Neuronal stem cell (in vitro differentiated cells): ENCODE results near the gene HNMT.

Experiments used
- DNase-seq: peaks from one replicate; pipeline ENCODE4 v3.0.0-alpha.2; 2013; ENCODE audit warnings: low spot score
- H2AFZ ChIP-seq: one replicate; pipeline ENCODE4 v1.6.1; 2013; ENCODE audit warnings: mild to moderate bottlenecking, low read length, inconsistent platforms
- H2AK5ac ChIP-seq: 2 replicates; pipeline ENCODE4 v1.6.1; 2013; ENCODE audit warnings: low read depth, mild to moderate bottlenecking, inconsistent platforms, low read length, moderate library complexity, mixed read lengths
- H2BK120ac ChIP-seq: 2 replicates; pipeline ENCODE4 v1.6.1; 2013; ENCODE audit warnings: low read depth, mild to moderate bottlenecking, inconsistent platforms, low read length, moderate library complexity, mixed read lengths
- H2BK12ac ChIP-seq: one replicate; pipeline ENCODE4 v1.6.1; 2013; ENCODE audit warnings: low read length, inconsistent platforms
- H2BK15ac ChIP-seq: 2 replicates; pipeline ENCODE4 v1.6.1; 2013; ENCODE audit warnings: mild to moderate bottlenecking, low read length, inconsistent platforms, mixed read lengths
- H2BK5ac ChIP-seq: one replicate; pipeline ENCODE4 v1.6.1; 2013; ENCODE audit warnings: inconsistent platforms, mild to moderate bottlenecking, low read length, moderate library complexity
- H3K14ac ChIP-seq: one replicate; pipeline ENCODE4 v1.6.1; 2013; ENCODE audit warnings: low read length, inconsistent platforms
- H3K18ac ChIP-seq: 2 replicates; pipeline ENCODE4 v1.6.1; 2013; ENCODE audit warnings: low read length, inconsistent platforms
- H3K23ac ChIP-seq: 2 replicates; pipeline ENCODE4 v1.6.1; 2013; ENCODE audit warnings: low read depth, mild to moderate bottlenecking, mixed read lengths, low read length, inconsistent platforms; ENCODE audit not compliant: poor library complexity
- H3K27ac ChIP-seq: replicated peaks from 3 replicates; pipeline ENCODE4 v1.5.1; 2013; ENCODE audit warnings: low read length, inconsistent platforms
- H3K27me3 ChIP-seq, 3 experiments: 2 replicates each; pipeline ENCODE4 v1.6.1; 2013; ENCODE audit warnings: low read length in 3 of 3, mild to moderate bottlenecking in 2 of 3, inconsistent platforms in 1 of 3, low read depth in 1 of 3, mixed read lengths in 1 of 3, moderate library complexity in 1 of 3; ENCODE audit not compliant: control insufficient read depth in 3 of 3, insufficient read depth in 3 of 3
- H3K36me3 ChIP-seq, 2 donors: replicated peaks in 1 of 2; 2 replicates each; pipeline ENCODE4 v1.6.1; 2013; ENCODE audit warnings: low read length in 2 of 2; ENCODE audit not compliant: control insufficient read depth in 2 of 2, insufficient read depth in 2 of 2
- H3K4ac ChIP-seq: 2 replicates; pipeline ENCODE4 v1.6.1; 2013; ENCODE audit warnings: inconsistent platforms, mild to moderate bottlenecking, low read length, moderate library complexity
- H3K4me1 ChIP-seq, 2 donors: 1 replicate in 1 of 2; 2 replicates in 1 of 2; pipeline ENCODE4 v1.6.1; 2013; ENCODE audit warnings: low read length in 2 of 2, low read depth in 1 of 2; ENCODE audit not compliant: control insufficient read depth in 2 of 2, insufficient read depth in 1 of 2
- H3K4me2 ChIP-seq: one replicate; pipeline ENCODE4 v1.6.1; 2013; ENCODE audit warnings: mild to moderate bottlenecking, low read length, inconsistent platforms; ENCODE audit not compliant: insufficient read depth, poor library complexity, severe bottlenecking
- H3K4me3 ChIP-seq, 2 donors: 2 replicates each; pipeline ENCODE4 v1.5.1; 2013; ENCODE audit warnings: low read length in 2 of 2, mild to moderate bottlenecking in 2 of 2, inconsistent platforms in 1 of 2, moderate library complexity in 1 of 2
- H3K79me1 ChIP-seq: one replicate; pipeline ENCODE4 v1.6.1; 2013; ENCODE audit warnings: low read depth, mild to moderate bottlenecking, inconsistent platforms, low read length, moderate library complexity
- H3K9ac ChIP-seq: one replicate; pipeline ENCODE4 v1.6.1; 2013; ENCODE audit warnings: mild to moderate bottlenecking, low read depth, low read length, inconsistent platforms; ENCODE audit not compliant: poor library complexity
- H3K9me3 ChIP-seq, 2 donors: replicated peaks in 1 of 2; 2 replicates each; pipeline versions ENCODE3 to v1.6.1; 2013; ENCODE audit warnings: low read length in 2 of 2, mild to moderate bottlenecking in 2 of 2, inconsistent platforms in 1 of 2, low read depth in 1 of 2, mixed read lengths in 1 of 2, moderate library complexity in 1 of 2; ENCODE audit not compliant: control insufficient read depth in 2 of 2, insufficient read depth in 1 of 2
- H4K8ac ChIP-seq: one replicate; pipeline ENCODE4 v1.6.1; 2013; ENCODE audit warnings: low read depth, mild to moderate bottlenecking, inconsistent platforms, low read length, moderate library complexity
- H4K91ac ChIP-seq: one replicate; pipeline ENCODE4 v1.6.1; 2013; ENCODE audit warnings: low read length, low read depth, mild to moderate bottlenecking, inconsistent platforms; ENCODE audit not compliant: poor library complexity
- WGBS, 2 donors: extraction: QIAGEN DNeasy Blood & Tissue Kit; methylation state at CpG; one replicate each; pipeline ENCODE4 v1.1.7; 2013; ENCODE audit warnings: missing lambda C conversion rate in 2 of 2, mixed read lengths in 1 of 2; ENCODE audit not compliant: insufficient read length in 2 of 2, insufficient replicate concordance in 1 of 2; ENCODE audit errors: extremely low coverage in 2 of 2; 5-methylcytosine and 5-hydroxymethylcytosine counted together

The HNMT gene

DNA sequence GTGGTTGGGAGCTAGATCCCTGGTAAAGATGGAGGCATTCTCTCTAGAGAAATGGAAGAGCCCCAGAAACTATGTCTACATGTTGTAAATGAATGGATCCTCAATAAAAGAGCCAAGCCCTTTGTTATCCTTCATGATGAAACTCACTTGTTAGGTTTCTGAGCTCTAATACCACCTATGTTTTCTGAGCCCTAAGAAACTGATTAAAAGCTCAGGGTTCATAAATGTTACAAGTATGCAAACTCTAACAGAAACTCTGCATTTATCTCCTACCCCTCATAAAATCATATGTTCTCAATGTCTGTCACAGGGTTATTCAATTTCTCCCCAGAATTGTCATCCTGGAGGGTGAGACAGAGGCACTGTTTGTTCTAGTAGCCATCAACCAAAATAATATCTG lies 18.0 kb upstream of the HNMT start:
- H3K36me3 ChIP-seq, result no peaks in the 10 kb centered on the region
- H3K4ac ChIP-seq, result no peak overlapping the region

DNA sequence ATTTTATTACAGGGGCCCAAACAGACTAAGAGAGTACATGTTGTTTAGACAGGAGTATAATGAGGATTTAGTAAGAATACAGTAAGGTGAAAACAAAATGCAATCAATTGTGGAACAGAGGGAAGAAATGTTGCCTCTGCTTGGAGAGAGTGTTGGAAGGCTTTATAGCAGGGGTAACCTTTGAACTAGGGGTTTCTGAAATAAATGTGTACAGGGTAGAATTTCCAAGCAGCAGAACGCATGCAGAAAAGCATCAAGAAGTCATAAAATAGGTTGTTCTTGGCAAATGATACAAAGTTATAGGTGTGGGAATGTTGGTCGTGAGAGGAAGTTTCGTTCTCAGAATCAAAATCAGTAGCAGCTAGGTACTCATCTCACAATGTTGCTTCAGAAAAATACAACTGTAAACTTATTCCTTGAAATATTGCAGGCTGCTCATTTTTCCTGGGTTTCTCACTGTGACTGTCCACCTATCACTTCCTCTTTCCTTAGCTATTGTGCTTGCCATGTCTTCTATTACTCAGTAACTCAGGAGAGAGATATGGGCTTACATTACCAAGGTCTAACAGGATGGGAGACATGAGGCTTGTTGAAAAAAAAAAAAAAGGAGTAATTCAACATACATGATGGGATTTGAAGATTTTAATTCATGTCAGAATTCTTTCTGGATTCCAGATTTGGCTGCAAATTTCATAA lies 17.1 kb upstream of the HNMT start:
- Histone ChIP-seq H3K36me3 (no peaks in the 10 kb centered on the region), H3K9me3 (no peaks in the 10 kb centered on the region), H3K4me2 (no peak overlapping the region), H4K8ac (no peak overlapping the region), H2AK5ac (no peak overlapping the region), H2BK12ac (no peak overlapping the region), H3K4ac (no peak overlapping the region), H3K27me3 (no peaks in the 10 kb centered on the region), H3K23ac (no peak overlapping the region), H4K91ac (no peak overlapping the region), H2BK15ac (no peak overlapping the region), H2AFZ (no peak overlapping the region), H3K27ac (no peak overlapping the region), H2BK5ac (no peak overlapping the region), H3K9ac (no peak overlapping the region), H2BK120ac (no peak overlapping the region), H3K14ac (no peak overlapping the region), H3K4me3 (no peak overlapping the region), H3K79me1 (no peaks in the 10 kb centered on the region), H3K18ac (no peak overlapping the region), H3K4me1 (peaks cover 0 to 5% of the 10 kb centered on the region in 2 donors)
- no peak for DNase-seq
- no CpG with 5 or more reads among the region's 3 CpGs for WGBS, 2 donors

More for the DNA sequence above, 18.0 kb upstream of the HNMT start:
- no peak overlapping the region for H3K4me3 ChIP-seq
- H4K91ac ChIP-seq, result no peak overlapping the region
- no peak overlapping the region for H2AK5ac ChIP-seq
- DNase-seq, result no peak
- H3K9ac ChIP-seq, result no peak overlapping the region
- H3K14ac ChIP-seq, result no peak overlapping the region
- H3K9me3 ChIP-seq, result no peaks in the 10 kb centered on the region
- no peak overlapping the region for H4K8ac ChIP-seq
- H3K23ac ChIP-seq, result no peak overlapping the region
- no peaks in the 10 kb centered on the region for H3K27me3 ChIP-seq
- H2BK5ac ChIP-seq, result no peak overlapping the region
- no peak overlapping the region for H2AFZ ChIP-seq
- H3K18ac ChIP-seq, result no peak overlapping the region
- no peak overlapping the region for H2BK12ac ChIP-seq
- no peak overlapping the region for H3K4me2 ChIP-seq
- H3K4me1 ChIP-seq, result peaks cover 0 to 5% of the 10 kb centered on the region in 2 donors
- H3K79me1 ChIP-seq, result no peaks in the 10 kb centered on the region
- no peak overlapping the region for H2BK15ac ChIP-seq
- H2BK120ac ChIP-seq, result no peak overlapping the region
- no peak overlapping the region for H3K27ac ChIP-seq

DNA sequence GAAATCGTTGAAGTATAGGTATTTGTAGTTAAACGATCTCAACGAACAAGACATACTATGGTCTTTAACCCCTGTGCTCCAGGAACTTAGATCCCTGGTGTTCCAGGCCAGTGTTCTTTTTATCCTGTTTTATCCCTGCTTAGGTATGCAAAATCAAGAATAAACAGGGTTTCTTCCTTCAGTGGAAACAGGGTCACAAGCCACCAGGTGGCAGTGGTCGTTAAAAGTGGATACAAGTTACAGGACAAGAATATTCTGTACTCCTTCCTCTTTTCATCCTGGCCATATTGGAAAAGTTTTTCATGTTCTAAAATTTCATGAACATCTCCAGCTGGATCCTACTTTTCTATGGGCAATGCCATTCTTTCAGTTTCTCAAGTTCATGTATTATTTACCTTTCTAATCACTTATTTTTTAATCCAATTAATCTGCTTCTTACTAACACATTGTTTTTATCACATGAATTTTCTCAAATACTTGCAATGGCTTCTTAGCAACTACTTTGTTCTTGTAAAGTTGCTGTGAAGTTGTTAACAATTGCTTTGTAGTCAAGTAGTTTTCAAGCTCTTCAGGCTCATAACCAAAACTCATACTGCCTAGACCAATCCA lies 16.4 kb upstream of the HNMT start:
- no peaks in the 10 kb centered on the region for H3K9me3 ChIP-seq
- no peak overlapping the region for H3K27ac ChIP-seq
- no peak overlapping the region for H3K9ac ChIP-seq
- no peak overlapping the region for H3K14ac ChIP-seq
- WGBS, 2 donors, result no CpG with 5 or more reads among the region's 4 CpGs
- no peak overlapping the region for H4K91ac ChIP-seq
- no peak overlapping the region for H3K4me3 ChIP-seq
- H2BK120ac ChIP-seq, result no peak overlapping the region
- H2BK5ac ChIP-seq, result no peak overlapping the region
- no peak overlapping the region for H3K4me2 ChIP-seq
- H2BK15ac ChIP-seq, result no peak overlapping the region
- H3K36me3 ChIP-seq, result no peaks in the 10 kb centered on the region
- no peak overlapping the region for H4K8ac ChIP-seq
- H3K4ac ChIP-seq, result no peak overlapping the region
- H2AK5ac ChIP-seq, result no peak overlapping the region
- no peak overlapping the region for H2AFZ ChIP-seq
- no peak overlapping the region for H2BK12ac ChIP-seq
- H3K27me3 ChIP-seq, result no peaks in the 10 kb centered on the region
- H3K79me1 ChIP-seq, result no peaks in the 10 kb centered on the region
- H3K18ac ChIP-seq, result no peak overlapping the region
- H3K23ac ChIP-seq, result no peak overlapping the region
- peaks cover 0 to 5% of the 10 kb centered on the region in 2 donors for H3K4me1 ChIP-seq
- peak; percentile 37 for DNase-seq

DNA sequence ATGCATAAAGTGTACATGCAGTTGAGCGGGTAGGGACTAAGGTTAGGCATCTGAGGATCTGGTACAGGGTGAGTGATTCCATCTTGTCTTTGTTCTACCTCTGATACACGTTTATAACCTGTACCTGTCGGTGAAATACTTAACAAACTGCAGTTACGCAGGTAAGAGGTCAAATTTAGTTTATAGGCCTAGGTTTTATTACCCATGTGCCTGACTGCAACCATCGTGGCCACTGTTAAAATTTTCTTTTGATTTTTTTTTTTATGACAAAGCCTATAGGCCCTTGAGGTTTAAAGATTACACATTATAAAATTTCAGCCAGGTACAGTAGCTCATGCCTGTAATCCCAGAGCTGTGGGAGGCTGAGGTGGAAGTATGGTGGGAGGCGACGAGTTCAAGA lies 15.4 kb upstream of the HNMT start:
- no peak overlapping the region for H3K4ac ChIP-seq
- DNase-seq, result no peak
- no peak overlapping the region for H2BK15ac ChIP-seq
- no CpG with 5 or more reads among the region's 7 CpGs for WGBS, 2 donors
- H2BK120ac ChIP-seq, result no peak overlapping the region
- H2AFZ ChIP-seq, result no peak overlapping the region
- H3K36me3 ChIP-seq, result no peaks in the 10 kb centered on the region
- no peaks in the 10 kb centered on the region for H3K79me1 ChIP-seq
- H3K14ac ChIP-seq, result no peak overlapping the region
- H3K4me3 ChIP-seq, result no peak overlapping the region
- H2AK5ac ChIP-seq, result no peak overlapping the region
- H3K27me3 ChIP-seq, result no peaks in the 10 kb centered on the region
- H3K4me1 ChIP-seq, result no peaks in the 10 kb centered on the region
- H3K9ac ChIP-seq, result no peak overlapping the region
- H3K18ac ChIP-seq, result no peak overlapping the region
- H4K91ac ChIP-seq, result no peak overlapping the region
- H4K8ac ChIP-seq, result no peak overlapping the region
- no peaks in the 10 kb centered on the region for H3K9me3 ChIP-seq
- no peak overlapping the region for H3K4me2 ChIP-seq
- no peak overlapping the region for H2BK5ac ChIP-seq
- H2BK12ac ChIP-seq, result no peak overlapping the region
- no peak overlapping the region for H3K27ac ChIP-seq
- H3K23ac ChIP-seq, result no peak overlapping the region
